Tibial nerve (tissue), 3 donors: ENCODE measurements around the gene NKAIN2.

Experiments used
- CTCF ChIP-seq, 5 experiments: fragments of 200-600 bp in 3 of 5; fragments of 450-650 bp in 2 of 5; sonication (generic) in 3 of 5; IDR thresholded peaks; one replicate each; pipeline ENCODE4 v1.5.1; 2016 to 2019; ENCODE audit warnings: antibody characterized with exemption in 5 of 5, mild to moderate bottlenecking in 3 of 5, moderate library complexity in 2 of 5
- POLR2A ChIP-seq, 2 donors: fragments of 450-650 bp; IDR thresholded peaks; one replicate each; pipeline ENCODE4 v1.6.1; 2017; ENCODE audit warnings: antibody characterized with exemption in 2 of 2, mild to moderate bottlenecking in 2 of 2, moderate library complexity in 2 of 2

DNA sequence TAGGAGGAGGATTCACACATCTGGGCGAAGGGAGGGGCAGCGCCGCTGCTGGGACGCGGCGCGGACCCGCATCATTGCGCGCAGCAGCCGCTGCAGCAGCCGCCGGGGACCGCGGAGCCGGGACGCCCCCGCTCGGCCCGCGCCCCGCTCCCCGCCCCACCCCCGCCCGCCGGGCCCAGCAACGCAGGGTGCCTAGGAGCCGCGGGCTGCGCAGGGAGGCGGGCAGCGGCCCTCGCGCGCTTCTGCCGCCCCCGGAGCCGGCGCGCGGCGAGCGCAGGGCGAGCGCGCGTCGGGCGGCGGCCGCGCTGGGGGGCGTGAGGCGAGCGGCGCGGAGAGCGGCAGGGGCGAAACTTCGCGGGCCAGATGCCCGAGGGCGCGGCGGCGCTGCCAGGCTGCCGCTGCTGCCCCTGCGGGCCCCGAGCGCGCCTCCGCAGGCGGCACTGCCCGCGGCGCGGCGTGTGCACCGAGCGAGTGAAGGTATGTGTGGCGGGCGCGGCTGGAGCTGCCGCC lies at the start of gene NKAIN2:
- no peak for TF ChIP-seq CTCF (IDR thresholded peaks at IDR 0.05)
- TF ChIP-seq POLR2A (IDR thresholded peaks at IDR 0.05) = no peak
